Measurements from ENCODE around the gene RACGAP1. TPM values are rescaled to one million over a fixed set of nuclear protein-coding genes. Genes with fewer than 3 reads are reported as not detected.

RACGAP1 gene
- total and polyA plus RNA-seq, 2 of the 8 experiments (the other 6 are each of a cell fraction or from before 2014, with no cell fraction given): 18.0 to 66.3 TPM

GRCh38 chr12:49942512-49942893 is 82.8 kb downstream of the RACGAP1 start (continued):
- TF ChIP-seq CBX5 (IDR thresholded peaks at IDR 0.05; ENCODE audit: low read depth, low read length) (no peak), CREB1 (IDR thresholded peaks at IDR 0.05) (no peak)
